Osteoblast (primary cell): ENCODE results near the gene PRKCE. TPM values are rescaled to one million over a fixed set of nuclear protein-coding genes. Genes with fewer than 3 reads are reported as not detected.
"Not testable (repeated sequence)": the region's sequence is repeated elsewhere in the genome, so short reads cannot be mapped to it uniquely, and the experiment has no call there.

Experiments
- DNase-seq: peaks from one replicate; pipeline ENCODE4 v3.0.0; 2011; ENCODE audit warnings: low spot score, mixed read lengths; ENCODE audit not compliant: insufficient read length; ENCODE audit errors: missing footprints
- H2AFZ ChIP-seq: 2 replicates; pipeline ENCODE4 v1.6.0; 2011; ENCODE audit warnings: mild to moderate bottlenecking, low read length
- H3K27ac ChIP-seq: 2 replicates; pipeline ENCODE4 v1.5.1; 2011; ENCODE audit warnings: mild to moderate bottlenecking, low read depth, low read length, moderate library complexity
- H3K27me3 ChIP-seq: 2 replicates; pipeline ENCODE4 v1.6.0; 2012; ENCODE audit warnings: mild to moderate bottlenecking, control low read depth, inconsistent platforms, low read length, moderate library complexity; ENCODE audit not compliant: insufficient read depth
- H3K36me3 ChIP-seq: 2 replicates; pipeline ENCODE4 v1.5.1; 2011; ENCODE audit warnings: mild to moderate bottlenecking, low read length, control low read depth, moderate library complexity; ENCODE audit not compliant: insufficient read depth
- H3K4me1 ChIP-seq: 2 replicates; pipeline ENCODE4 v1.5.1; 2011; ENCODE audit warnings: mild to moderate bottlenecking, low read length, control low read depth, moderate library complexity; ENCODE audit not compliant: insufficient read depth
- H3K4me2 ChIP-seq: 2 replicates; pipeline ENCODE4 v1.6.0; 2011; ENCODE audit warnings: mild to moderate bottlenecking, low read length; ENCODE audit not compliant: insufficient read depth
- H3K4me3 ChIP-seq: fragments of 200-600 bp; sonication (generic); 3 replicates; pipeline ENCODE4 v1.5.1; 2012; ENCODE audit warnings: mild to moderate bottlenecking, low read length, inconsistent platforms; ENCODE audit not compliant: insufficient read depth
- H3K79me2 ChIP-seq: 2 replicates; pipeline ENCODE4 v1.6.0; 2012; ENCODE audit warnings: mild to moderate bottlenecking, low read length, control low read depth, inconsistent platforms; ENCODE audit not compliant: insufficient read depth
- H3K9me3 ChIP-seq: 2 replicates; pipeline ENCODE4 v1.5.1; 2011; ENCODE audit warnings: low read depth, low read length, control low read depth
- H4K20me1 ChIP-seq: 2 replicates; pipeline ENCODE4 v1.6.0; 2012; ENCODE audit warnings: mild to moderate bottlenecking, low read length, control low read depth; ENCODE audit not compliant: insufficient read depth
- CTCF ChIP-seq: IDR thresholded peaks from 2 replicates; pipeline ENCODE4 v1.5.1; 2011; ENCODE audit warnings: mild to moderate bottlenecking, low read depth, low read length, moderate library complexity; ENCODE audit errors: extremely low read depth
- total RNA-seq: library from RNA; depleted of rRNA; stranded (reverse); fragments of >200 nt; gene quantifications from 2 replicates; pipeline ENCODE4 v1.2.3, GENCODE V29; 2012

The PRKCE gene
- total RNA-seq, 1 donor = 22.1 TPM

DNA sequence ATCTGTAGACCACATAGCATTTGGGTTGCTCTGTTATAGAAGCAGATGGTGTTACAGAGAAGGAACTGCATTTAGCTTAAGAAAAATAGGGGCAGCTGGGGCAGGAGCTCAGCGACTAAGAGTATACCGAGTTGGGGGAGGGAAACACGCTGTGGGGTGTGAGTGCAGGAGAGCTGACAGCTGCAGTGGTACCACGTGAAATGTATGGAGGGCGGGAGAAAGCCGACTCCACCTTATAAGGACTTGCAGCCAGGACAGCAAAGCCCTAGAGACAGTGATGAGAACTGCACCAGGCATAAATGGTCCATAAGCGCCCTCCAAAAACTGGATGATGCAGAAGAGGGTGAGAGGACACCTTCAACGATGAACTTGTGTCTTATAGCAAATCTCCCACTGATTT, 237.6 kb downstream of the PRKCE start:
- no peaks in the 10 kb centered on the region for H3K36me3 ChIP-seq
- no peaks in the 10 kb centered on the region for H3K79me2 ChIP-seq
- TF ChIP-seq CTCF = no peak
- DNase-seq = no peak
- H4K20me1 ChIP-seq = no peaks in the 10 kb centered on the region
- H2AFZ ChIP-seq = no peak overlapping the region
- H3K4me1 ChIP-seq = peaks cover 18% of the 10 kb centered on the region
- H3K4me3 ChIP-seq = no peak overlapping the region
- no peak overlapping the region for H3K4me2 ChIP-seq
- no peak overlapping the region for H3K27ac ChIP-seq
- H3K27me3 ChIP-seq = no peaks in the 10 kb centered on the region
- H3K9me3 ChIP-seq = no peaks in the 10 kb centered on the region

- Histone ChIP-seq H3K4me2 (no peak overlapping the region), H3K4me1 (peaks cover 12% of the 10 kb centered on the region), H3K36me3 (no peaks in the 10 kb centered on the region), H3K27ac (no peak overlapping the region), H3K79me2 (no peaks in the 10 kb centered on the region), H3K9me3 (no peaks in the 10 kb centered on the region), H3K27me3 (no peaks in the 10 kb centered on the region), H4K20me1 (no peaks in the 10 kb centered on the region), H2AFZ (no peak overlapping the region), H3K4me3 (no peak overlapping the region)
- DNase-seq = no peak
- TF ChIP-seq CTCF = no peak
Measured at GRCh38 chr2:45889620-45890370, 238.3 kb downstream of the PRKCE start.

DNA sequence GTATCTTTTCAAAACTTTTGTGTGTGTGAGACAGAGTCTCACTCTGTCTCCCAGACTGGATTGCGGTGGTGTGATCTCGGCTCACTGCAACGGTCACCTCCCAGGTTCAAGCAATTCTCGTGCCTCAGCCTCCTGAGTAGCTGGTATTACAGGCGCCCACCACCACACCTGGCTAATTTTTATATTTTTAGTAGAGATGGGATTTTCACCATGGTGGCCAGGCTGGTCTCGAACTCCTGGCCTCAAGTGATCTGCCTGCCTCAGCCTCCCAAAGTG, 238.8 kb downstream of the PRKCE start:
- DNase-seq, H3K79me2 ChIP-seq, H2AFZ ChIP-seq, H3K4me3 ChIP-seq, H4K20me1 ChIP-seq, H3K27me3 ChIP-seq, H3K9me3 ChIP-seq, H3K4me2 ChIP-seq, H3K36me3 ChIP-seq, H3K27ac ChIP-seq: not testable (repeated sequence)
- H3K4me1 ChIP-seq = peaks cover 12% of the 10 kb centered on the region

DNA sequence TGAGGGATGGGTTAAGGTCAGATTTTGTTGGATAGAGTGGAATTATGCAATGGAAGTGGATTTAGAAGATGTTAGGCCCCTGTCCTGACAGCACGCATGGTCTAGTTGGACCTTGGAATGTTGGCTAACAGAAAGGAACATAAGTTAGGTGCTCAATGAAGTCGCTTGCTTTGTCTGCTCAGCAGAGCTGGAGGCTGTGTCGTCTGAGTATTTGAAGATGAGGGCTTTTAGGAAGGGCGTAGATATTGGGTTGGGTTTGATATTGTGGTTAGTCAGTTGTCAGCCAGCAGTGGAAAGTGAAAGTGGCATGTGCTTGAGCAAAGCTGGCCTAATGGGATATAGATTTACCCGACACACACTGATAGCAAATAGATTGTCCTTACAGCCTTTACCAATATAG, 239.3 kb downstream of the PRKCE start:
- H3K4me2 ChIP-seq = no peak overlapping the region
- no peak for TF ChIP-seq CTCF
- H3K27ac ChIP-seq = no peak overlapping the region

More for the DNA sequence above, 239.3 kb downstream of the PRKCE start:
- Histone ChIP-seq H3K36me3 (no peaks in the 10 kb centered on the region), H3K9me3 (no peaks in the 10 kb centered on the region), H3K4me1 (peaks cover 13% of the 10 kb centered on the region), H3K79me2 (no peaks in the 10 kb centered on the region), H3K4me3 (no peak overlapping the region), H2AFZ (no peak overlapping the region), H4K20me1 (no peaks in the 10 kb centered on the region), H3K27me3 (no peaks in the 10 kb centered on the region)
- no peak for DNase-seq
